GM19395 (cell line): Measurements from ENCODE around the gene SCN4A.
A peak's percentile ranks its signal among the peaks of the same experiment; 100 is the strongest.
"Not testable (repeated sequence)": the region's sequence is repeated elsewhere in the genome, so short reads cannot be mapped to it uniquely, and the experiment has no call there.

Source experiments
- ATAC-seq: cut with Tn5 transposase; IDR thresholded peaks from one replicate; pipeline ENCODE4 v1.9.1; 2021; ENCODE audit warnings: mild to moderate bottlenecking, moderate library complexity; ENCODE audit not compliant: unreplicated experiment

Gene SCN4A

GRCh38 chr17:63972796-63973195, at the start of gene SCN4A:
Gene SCN4A (minus strand): TSS chr17:63972918. CDS start chr17:63972841, 77 bp downstream.
- ATAC-seq = no peak

DNA sequence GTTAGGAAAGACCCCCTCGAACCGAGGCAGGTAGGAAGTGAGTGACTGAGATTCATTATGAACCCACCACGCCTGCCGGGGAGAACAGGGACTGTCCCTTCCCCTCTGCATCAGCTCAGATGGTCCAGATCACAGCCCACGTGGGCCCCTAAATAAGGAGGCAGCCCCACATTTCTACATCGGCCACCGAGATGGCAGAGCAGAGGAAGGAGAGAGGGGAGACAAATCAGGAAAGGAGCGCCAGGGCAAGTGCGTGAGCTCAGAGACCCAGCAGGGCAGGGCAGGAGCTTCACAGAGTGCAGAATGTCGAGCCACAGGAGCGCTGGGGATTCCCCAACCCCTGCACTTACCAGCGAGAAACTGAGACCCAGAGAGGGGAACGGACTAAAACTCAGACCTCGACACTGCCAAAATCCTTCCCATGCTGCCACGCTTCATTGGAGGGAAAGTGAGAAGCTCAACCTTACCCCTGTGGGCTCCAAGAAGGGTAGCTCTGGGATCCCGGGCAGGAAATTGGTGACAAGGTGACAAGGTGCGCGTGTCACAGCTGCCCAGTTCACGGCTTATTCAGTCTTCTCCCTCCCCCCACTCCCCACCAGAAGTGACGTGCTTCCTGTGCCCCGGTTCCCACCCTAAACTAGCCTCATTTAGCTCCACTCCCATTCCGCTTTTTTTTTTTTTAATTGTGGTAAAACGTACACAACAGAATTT, 47.5 kb upstream of the SCN4A start, which contains the start of gene ICAM2:
TSS of gene ICAM2 (minus strand) at position 578 of the 711 bp plus-strand sequence. CDS start 13,942 bp downstream, outside the sequence.
- ATAC-seq = peak; percentile 59

DNA sequence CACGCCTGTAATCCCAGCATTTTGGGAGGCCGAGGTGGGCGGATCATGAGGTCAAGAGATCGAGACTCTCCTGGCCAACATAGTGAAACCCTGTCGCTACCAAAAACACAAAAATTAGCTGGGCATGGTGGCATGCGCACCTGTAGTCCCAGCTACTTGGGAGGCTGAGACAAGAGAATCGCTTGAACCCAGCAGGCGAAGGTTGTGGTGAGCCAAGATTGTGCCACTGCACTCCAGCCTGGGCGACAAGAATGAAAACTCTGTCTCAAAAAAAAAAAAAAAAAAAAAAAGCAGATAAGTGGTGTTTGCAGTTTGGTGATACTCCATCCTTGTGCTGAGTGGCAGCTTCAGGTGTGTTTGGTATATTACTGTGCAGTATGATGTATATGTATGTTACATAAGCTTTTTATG, 46.8 kb upstream of the SCN4A start:
- peak; percentile 17 for ATAC-seq

DNA sequence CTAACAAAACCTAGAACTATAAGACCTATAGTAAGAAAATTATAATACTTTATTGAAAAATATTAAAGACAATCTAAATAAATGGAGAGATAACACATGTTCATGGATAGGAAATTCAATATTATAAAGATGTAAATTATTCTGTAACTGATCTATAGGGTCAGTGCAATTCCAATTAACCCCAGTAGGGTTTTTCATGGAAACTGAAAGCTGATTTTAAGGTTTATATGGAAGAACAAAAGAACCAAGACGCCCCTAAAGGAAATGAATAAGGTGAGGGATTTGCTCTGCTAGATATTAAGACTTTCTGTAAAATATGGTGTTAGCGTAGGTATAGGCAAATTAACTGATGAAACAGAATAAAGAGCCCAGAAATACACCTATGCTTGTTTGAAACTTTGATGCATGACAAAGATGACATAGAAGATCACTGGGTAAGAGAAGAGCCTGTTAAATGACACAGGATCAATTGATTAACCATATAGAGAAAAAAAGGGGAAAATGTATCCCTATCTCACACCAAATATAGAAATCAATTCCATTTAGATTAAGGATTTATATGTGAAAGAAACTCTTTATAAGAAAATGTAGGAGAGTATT, 44.8 kb upstream of the SCN4A start:
- ATAC-seq = no peak

DNA sequence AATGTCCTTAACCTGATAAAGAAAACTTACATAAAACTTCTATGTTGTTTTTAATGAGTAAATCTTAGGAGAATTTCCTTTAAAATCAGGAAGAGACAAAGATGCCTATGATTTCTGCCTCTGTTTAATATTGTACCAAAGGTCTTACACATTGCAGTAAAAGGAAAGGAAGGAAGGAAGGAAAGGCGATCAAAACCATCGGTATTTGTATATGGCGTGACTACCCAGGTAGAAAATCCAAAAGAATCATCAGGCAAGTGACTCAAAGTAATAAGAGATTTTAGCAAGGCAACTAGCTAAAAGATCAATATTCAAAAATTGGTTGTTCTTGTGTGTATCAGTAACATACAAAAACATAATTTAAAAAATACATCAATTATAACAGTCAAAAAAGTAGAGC, 44.3 kb upstream of the SCN4A start:
- no peak for ATAC-seq

DNA sequence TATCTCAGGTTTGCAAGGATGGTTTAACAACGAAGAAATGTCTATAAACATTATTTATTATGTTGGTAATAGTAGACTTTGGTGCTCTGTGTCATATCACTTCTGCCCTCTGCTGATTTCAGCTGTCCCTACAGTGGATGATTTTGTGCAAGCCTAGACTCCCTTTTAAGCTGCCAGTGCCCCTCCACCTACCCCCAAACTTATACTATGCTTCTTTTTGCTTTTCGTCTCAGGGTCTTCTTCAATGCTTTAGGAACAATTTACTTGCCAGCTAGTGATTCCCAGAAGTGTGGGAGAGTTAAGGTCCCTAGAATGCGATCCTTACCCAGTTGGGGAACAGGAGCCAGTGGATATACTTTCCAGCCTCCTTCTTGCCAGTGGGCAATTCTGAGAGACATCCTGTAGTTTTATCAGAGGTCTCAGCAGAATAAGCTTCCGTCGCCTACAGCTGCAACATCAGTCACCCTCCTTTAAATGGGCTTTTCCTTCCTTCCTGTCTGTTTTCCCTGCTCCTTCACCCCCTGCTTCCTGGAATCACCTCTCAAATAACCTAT, 43.6 kb upstream of the SCN4A start:
- ATAC-seq = no peak

DNA sequence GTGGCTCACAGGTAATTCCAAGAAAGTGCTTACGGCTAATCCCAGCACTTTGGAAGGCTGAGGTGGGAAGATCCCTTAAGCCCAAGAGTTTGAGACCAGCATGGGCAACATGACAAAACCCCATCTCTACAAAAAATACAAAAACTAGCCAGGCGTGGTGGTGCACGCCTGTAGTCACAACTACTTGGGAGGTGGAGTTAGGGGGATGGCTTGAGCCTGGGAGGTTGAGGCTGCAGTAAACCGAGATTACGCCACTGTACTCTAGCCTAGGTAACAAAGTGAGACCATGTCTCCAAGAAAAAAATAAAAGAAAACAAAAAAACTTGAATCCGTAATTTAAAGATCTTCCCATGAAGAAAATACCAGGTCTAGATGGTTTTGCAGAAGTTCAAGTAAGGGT, 42.7 kb upstream of the SCN4A start:
- no peak for ATAC-seq

DNA sequence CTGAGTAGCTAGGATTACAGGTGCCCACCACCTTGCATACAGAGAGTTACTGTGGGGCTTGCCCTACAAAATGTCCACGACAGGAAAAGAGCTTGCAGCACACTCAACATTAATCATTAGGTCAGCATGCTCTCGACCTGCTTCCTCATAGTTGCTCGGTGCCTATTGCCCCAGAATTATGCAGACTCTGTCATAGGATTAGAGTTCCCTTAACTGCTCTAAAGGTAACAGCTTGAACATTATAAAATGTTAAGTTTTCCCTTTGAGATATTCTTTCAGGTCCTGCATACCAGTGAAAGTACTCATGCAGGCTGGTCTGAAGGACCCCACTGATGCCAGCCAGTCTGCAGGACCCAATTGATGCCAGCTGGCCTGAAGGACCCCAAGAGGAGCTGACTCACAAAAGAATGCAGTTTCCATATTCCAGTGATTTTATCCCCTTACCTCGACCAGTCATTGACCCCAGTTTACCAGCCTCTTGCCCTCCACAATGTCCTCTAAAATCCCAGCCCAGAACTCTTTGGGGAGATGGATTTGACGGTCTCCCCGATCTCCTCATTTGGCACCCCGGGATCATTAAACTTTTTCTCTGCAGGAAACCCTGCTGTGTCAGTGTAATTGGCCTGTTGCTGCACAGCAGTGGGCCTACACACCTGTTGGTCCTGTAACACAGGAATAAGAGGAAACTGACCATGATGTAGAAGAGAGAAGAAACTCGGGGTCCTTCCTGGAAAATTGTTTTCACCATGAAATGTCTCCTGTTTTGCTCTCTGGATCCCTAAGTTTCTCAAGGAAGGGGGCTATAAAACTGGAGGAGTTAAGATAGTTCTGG, 37.1 kb upstream of the SCN4A start:
- no peak for ATAC-seq

DNA sequence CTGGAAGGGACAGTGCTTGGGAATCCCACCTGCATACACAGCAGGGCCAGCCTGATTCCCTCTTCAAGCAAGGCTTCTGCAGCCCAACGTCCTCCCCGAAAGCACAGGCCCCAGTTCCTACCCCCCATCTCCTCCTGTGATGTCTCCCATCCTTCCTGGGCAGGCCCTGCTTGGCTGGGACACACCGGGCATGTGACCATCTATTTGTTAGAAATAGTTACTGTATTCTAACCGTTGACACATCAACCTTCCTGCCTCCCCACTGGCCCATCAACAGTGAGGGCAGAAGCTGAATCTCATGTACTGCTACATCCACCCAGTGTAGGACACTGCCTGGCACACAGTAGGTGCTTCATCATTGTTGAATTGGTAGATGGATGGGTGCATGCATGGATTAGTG, 36.1 kb upstream of the SCN4A start:
- ATAC-seq = no peak

DNA sequence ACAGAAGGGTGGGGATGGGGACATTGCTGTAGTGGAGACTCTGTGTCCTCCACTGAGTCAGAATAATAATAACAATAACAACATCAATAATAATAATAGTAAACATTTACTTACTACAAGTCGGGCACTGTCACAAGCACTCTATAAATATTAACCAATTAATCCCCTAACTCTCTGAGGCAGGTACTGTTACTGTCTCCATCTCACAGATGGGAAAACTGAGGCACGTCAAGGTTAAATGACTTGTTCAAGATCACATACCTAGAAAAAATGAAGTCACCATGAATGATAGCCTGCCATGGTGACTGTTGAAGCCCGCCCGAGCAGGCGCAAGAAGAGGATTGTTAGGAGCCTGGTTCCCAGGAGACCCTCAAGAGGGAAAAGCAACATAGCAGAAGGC, 35.6 kb upstream of the SCN4A start:
- no peak for ATAC-seq

DNA sequence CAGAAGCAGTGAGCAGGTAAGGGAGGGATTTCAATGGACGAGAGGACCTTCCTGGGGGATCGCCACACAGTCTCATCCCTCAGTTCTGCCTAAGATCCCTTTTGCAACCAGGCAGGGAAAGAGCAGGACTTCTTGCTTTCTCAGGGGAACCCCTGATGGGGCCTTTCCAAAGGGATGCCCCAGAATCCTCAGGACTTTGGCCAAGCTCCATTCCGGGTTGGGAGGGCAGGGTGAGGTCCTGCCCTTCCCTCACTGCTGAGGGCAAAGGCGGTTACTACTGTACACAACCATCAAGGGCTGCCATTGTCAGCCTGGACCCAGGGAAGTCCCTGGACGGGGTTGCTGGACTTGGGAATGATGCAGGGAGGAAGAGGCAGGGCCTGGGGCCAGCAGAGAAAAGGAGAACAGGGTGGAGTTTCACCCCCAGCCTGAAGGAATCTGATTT, 35.1 kb upstream of the SCN4A start:
- no peak for ATAC-seq

DNA sequence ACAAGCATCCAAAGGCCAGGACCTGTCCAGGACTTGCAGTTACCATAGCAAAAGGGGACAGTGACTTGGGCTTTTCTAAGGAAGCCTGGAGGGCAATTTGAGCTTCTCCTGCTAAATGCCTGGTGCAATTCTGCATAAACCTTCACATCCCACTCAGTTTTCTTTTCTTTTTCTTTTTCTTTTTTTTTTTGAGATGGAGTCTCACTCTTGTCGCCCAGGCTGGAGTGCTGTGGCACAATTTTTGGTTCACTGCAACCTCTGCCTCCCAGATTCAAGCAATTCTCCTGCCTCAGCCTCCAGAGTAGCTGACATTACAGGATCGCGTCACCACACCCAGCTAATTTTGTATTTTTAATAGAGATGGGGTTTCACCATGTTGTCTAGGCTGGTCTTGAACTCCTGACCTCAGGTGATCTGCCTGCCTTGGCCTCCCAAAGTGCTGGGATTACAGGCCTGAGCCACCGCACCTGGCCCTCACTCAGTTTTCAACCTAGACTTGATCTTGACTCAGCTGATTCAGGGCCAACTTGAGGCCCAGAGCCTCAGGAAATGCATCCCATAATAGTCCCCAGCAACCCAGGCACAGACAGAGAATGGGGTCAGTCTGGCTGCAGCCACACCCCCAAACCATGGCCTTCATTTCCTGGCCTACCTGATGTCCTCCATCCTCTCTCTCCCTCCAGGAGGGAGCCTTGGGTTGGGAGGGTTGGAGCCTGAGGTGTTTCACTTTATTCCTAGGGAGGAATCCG, 34.5 kb upstream of the SCN4A start:
- not testable (repeated sequence) for ATAC-seq

GRCh38 chr17:64006361-64007088, 33.8 kb upstream of the SCN4A start:
- no peak for ATAC-seq

DNA sequence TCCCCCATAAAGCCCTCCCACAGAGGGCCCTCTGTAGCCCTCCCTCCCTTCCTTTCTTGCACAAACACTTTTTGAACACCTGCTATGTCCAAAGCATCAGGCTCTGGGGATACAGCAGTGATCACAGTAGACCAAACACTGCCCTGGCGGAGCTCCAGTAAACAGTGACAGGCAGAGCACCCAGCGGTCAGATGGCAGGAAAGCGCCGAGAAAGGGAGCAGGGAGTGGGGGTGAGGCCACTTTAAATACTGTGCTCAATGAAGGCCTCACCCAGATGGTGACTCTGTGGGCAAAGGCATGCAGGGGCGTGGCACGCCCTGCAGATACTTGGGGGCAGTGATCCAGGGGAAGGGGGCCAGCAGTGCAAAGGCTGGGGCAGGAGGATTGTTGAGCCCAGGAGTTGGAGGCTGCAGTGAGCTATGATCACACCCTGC, 33.0 kb upstream of the SCN4A start:
- no peak for ATAC-seq

DNA sequence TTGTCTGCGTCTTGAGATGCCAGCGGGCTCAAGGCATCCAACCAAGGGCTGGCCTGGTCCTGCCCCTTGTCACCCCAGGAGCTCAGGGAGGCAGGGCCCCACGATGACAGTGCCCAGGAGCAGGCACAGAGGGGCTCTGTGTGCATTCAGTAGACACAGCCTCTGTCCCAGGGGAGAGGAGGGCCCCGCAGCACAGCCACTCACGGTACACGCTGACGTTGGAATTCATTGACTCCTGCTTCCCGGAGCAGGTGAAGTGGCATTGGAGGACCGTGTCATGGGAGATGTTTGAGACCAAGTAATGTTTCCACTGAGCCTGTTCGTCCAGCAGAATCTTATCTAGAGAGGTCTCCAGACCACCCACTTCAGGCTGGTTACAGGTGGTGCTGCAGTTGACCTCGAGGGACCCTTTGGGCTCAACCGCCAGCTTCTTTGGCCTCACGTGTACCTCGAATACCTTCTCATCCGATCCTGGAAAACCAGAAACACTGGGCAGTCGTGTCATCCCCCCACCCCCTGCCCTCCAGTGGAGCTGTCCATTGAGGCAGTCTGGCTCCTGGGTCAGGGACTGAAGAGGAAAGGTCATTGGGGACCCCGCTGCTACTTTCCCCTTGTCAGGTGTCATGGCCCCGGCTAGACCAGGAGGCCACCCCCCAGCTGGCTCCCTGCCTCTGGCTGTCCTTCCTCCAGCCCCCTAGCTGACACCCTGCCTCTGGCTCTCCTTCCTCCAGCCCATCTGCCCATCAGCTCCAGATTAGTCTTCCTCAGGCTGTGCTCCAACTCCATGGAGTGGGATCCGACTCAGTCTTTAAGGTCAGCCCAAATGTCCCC, 32.4 kb upstream of the SCN4A start:
- no peak for ATAC-seq

GRCh38 chr17:64004218-64004770, 31.6 kb upstream of the SCN4A start:
- ATAC-seq = no peak

- ATAC-seq = no peak
Measured at GRCh38 chr17:64003526-64004121, 30.9 kb upstream of the SCN4A start.
